Loucy (cell line): ENCODE results near the gene ABCA5.
"Not testable (repeated sequence)": the region's sequence is repeated elsewhere in the genome, so short reads cannot be mapped to it uniquely, and the experiment has no call there.

Experiments
- H2AFZ ChIP-seq: fragments of 200-600 bp; sonication (generic); 2 replicates; pipeline ENCODE4 v1.6.0; 2016; ENCODE audit warnings: antibody characterized with exemption, mild to moderate bottlenecking, low read length, moderate library complexity
- H3F3A ChIP-seq: fragments of 200-600 bp; 2 replicates; pipeline ENCODE4 v1.6.0; 2016; ENCODE audit warnings: antibody characterized with exemption, low read depth, mild to moderate bottlenecking
- H3K27me3 ChIP-seq: fragments of 200-600 bp; sonication (generic); 2 replicates; pipeline ENCODE4 v1.6.1; 2014; ENCODE audit warnings: low read length, mild to moderate bottlenecking; ENCODE audit not compliant: insufficient read depth, poor library complexity, severe bottlenecking
- H3K36me3 ChIP-seq: fragments of 200-600 bp; sonication (generic); 2 replicates; pipeline ENCODE4 v1.6.1; 2016; ENCODE audit warnings: low read length; ENCODE audit not compliant: insufficient read depth
- H3K4me1 ChIP-seq: fragments of 200-600 bp; sonication (generic); 2 replicates; pipeline ENCODE4 v1.5.1; 2014; ENCODE audit warnings: low read length, mild to moderate bottlenecking; ENCODE audit not compliant: insufficient read depth, poor library complexity, severe bottlenecking
- H3K4me2 ChIP-seq: fragments of 200-600 bp; sonication (generic); 2 replicates; pipeline ENCODE4 v1.6.0; 2014; ENCODE audit warnings: antibody characterized with exemption, low read length, low read depth, mild to moderate bottlenecking; ENCODE audit not compliant: poor library complexity, severe bottlenecking
- H3K4me3 ChIP-seq: fragments of 200-600 bp; sonication (generic); 2 replicates; pipeline ENCODE4 v1.5.1; 2014; ENCODE audit warnings: low read length, mild to moderate bottlenecking, mixed read lengths; ENCODE audit not compliant: poor library complexity, severe bottlenecking
- H3K79me2 ChIP-seq: fragments of 200-600 bp; sonication (generic); 2 replicates; pipeline ENCODE4 v1.6.1; 2014; ENCODE audit warnings: low read length; ENCODE audit not compliant: insufficient read depth
- H3K9ac ChIP-seq: fragments of 200-600 bp; sonication (generic); 2 replicates; pipeline ENCODE4 v1.6.0; 2014; ENCODE audit warnings: mild to moderate bottlenecking, low read depth, low read length, moderate library complexity; ENCODE audit not compliant: poor library complexity, severe bottlenecking
- H3K9me2 ChIP-seq: fragments of 200-600 bp; sonication (generic); replicated peaks from 2 replicates; pipeline ENCODE4 v1.6.1; 2016; ENCODE audit warnings: low read depth, low read length, mixed read lengths
- H3K9me3 ChIP-seq: fragments of 200-600 bp; sonication (generic); 2 replicates; pipeline ENCODE4 v1.6.1; 2014; ENCODE audit warnings: mild to moderate bottlenecking, antibody characterized with exemption, low read length, low read depth; ENCODE audit not compliant: insufficient read depth
- H4K20me1 ChIP-seq: fragments of 200-600 bp; sonication (generic); 2 replicates; pipeline ENCODE4 v1.6.0; 2014; ENCODE audit warnings: antibody characterized with exemption, low read length, mild to moderate bottlenecking; ENCODE audit not compliant: insufficient read depth, poor library complexity, severe bottlenecking
- CTCF ChIP-seq: fragments of 200-600 bp; sonication (generic); conservative IDR thresholded peaks from 2 replicates; pipeline ENCODE4 v1.5.1; 2014; ENCODE audit warnings: mild to moderate bottlenecking, antibody characterized with exemption, low read length
- EZH2phosphoT487 ChIP-seq: fragments of 200-600 bp; IDR thresholded peaks from 2 replicates; pipeline ENCODE4 v1.6.1; 2018; ENCODE audit warnings: antibody characterized with exemption, mild to moderate bottlenecking, moderate library complexity, borderline replicate concordance

ABCA5 gene

GRCh38 chr17:69207151-69207550 is 119.8 kb downstream of the ABCA5 start:
- no peaks in the 10 kb centered on the region for H3K9me2 ChIP-seq
- no peaks in the 10 kb centered on the region for H4K20me1 ChIP-seq
- H3K4me3 ChIP-seq: no peak overlapping the region
- H2AFZ ChIP-seq: no peak overlapping the region
- no peaks in the 10 kb centered on the region for H3K27me3 ChIP-seq
- H3K36me3 ChIP-seq: no peaks in the 10 kb centered on the region
- H3K4me2 ChIP-seq: no peak overlapping the region
- TF ChIP-seq CTCF (no peak), EZH2phosphoT487 (no peak)
- H3K9ac ChIP-seq: no peak overlapping the region
- no peaks in the 10 kb centered on the region for H3K4me1 ChIP-seq
- H3F3A ChIP-seq: no peaks in the 10 kb centered on the region
- H3K9me3 ChIP-seq: no peaks in the 10 kb centered on the region
- H3K79me2 ChIP-seq: no peaks in the 10 kb centered on the region

DNA sequence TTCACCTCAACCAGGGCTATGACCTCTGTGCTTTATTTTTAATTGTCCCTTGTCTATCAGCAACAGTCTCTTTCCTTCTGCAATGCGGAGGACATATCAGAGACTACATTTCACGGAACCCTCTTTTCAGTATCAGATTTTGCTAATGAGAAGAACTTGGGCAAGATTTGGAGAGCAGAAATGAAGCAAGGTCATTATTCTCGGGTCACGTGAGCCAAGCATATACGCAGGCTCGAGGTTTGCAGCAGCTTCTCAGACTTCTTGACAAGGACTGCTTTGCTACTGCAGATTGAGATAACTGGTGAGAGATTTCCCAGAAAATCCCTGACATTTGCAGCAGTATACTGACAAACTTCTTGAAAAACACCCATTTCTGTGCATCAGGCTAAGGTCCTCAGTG is 128.7 kb downstream of the ABCA5 start:
- H2AFZ ChIP-seq: no peak overlapping the region
- no peaks in the 10 kb centered on the region for H3K9me3 ChIP-seq
- no peak overlapping the region for H3K9ac ChIP-seq
- no peaks in the 10 kb centered on the region for H3K36me3 ChIP-seq
- no peaks in the 10 kb centered on the region for H3K27me3 ChIP-seq
- H4K20me1 ChIP-seq: no peaks in the 10 kb centered on the region
- no peaks in the 10 kb centered on the region for H3F3A ChIP-seq
- TF ChIP-seq CTCF (no peak), EZH2phosphoT487 (no peak)
- 0 out of 2 replicates have a peak, but pooled peaks cover 3% of the 10 kb centered on the region for H3K9me2 ChIP-seq
- no peak overlapping the region for H3K4me2 ChIP-seq
- H3K79me2 ChIP-seq: no peaks in the 10 kb centered on the region
- no peak overlapping the region for H3K4me3 ChIP-seq
- no peaks in the 10 kb centered on the region for H3K4me1 ChIP-seq

DNA sequence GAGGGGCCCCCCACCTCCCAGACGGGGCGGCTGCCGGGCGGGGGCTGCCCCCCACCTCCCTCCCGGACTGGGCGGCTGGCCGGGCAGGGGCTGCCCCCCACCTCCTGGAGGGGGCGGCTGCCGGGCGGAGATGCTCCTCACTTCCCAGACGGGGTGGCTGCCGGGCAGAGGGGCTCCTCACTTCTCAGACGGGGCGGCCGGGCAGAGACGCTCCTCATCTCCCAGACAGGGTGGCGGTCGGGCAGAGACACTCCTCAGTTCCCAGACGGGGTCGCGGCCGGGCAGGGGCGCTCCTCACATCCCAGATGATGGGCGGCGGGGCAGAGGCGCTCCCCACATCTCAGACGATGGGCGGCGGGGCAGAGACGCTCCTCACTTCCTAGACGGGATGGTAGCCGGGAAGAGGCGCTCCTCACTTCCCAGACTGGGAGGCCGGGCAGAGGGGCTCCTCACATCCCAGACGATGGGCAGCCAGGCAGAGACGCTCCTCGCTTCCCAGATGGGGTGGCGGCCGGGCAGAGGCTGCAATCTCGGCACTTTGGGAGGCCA is 130.8 kb downstream of the ABCA5 start:
- H3K27me3 ChIP-seq, H3K36me3 ChIP-seq, H3K4me3 ChIP-seq, H3F3A ChIP-seq, H2AFZ ChIP-seq, H3K4me1 ChIP-seq, H3K9me3 ChIP-seq, H4K20me1 ChIP-seq, H3K9me2 ChIP-seq, H3K79me2 ChIP-seq, H3K4me2 ChIP-seq, H3K9ac ChIP-seq: not testable (repeated sequence)
